ENCODE data around the gene HPN. TPM values are rescaled to one million over a fixed set of nuclear protein-coding genes. Genes with fewer than 3 reads are reported as not detected.

The HPN gene
- total RNA-seq, 1 donor from 2014 or later = 36.4 TPM

GRCh38 chr19:35017507-35017906 lies 24.0 kb upstream of the HPN start:
- no peaks in the 10 kb centered on the region for H3K9me3 ChIP-seq
- H3K27me3 ChIP-seq = no peaks in the 10 kb centered on the region
- no peak for DNase-seq
- peaks cover 24% of the 10 kb centered on the region for H3K4me1 ChIP-seq
- no peak overlapping the region for H3K27ac ChIP-seq
- no peak for ATAC-seq
- intact Hi-C loops (cut with DNase I) = no loop called here
- H3K4me3 ChIP-seq = no peak overlapping the region
- no peak for TF ChIP-seq CTCF (IDR thresholded peaks at IDR 0.05)
- peaks cover 85% of the 10 kb centered on the region for H3K36me3 ChIP-seq

GRCh38 chr19:35018379-35018778 lies 23.1 kb upstream of the HPN start:
- no peaks in the 10 kb centered on the region for H3K27me3 ChIP-seq
- peaks cover 93% of the 10 kb centered on the region for H3K36me3 ChIP-seq
- H3K9me3 ChIP-seq = no peaks in the 10 kb centered on the region
- TF ChIP-seq CTCF (IDR thresholded peaks at IDR 0.05) = no peak
- H3K4me1 ChIP-seq = peaks cover 17% of the 10 kb centered on the region
- H3K4me3 ChIP-seq = no peak overlapping the region
- intact Hi-C loops (cut with DNase I) = no loop called here
- no peak for ATAC-seq
- no peak for DNase-seq
- no peak overlapping the region for H3K27ac ChIP-seq

- Histone ChIP-seq H3K27me3 (no peaks in the 10 kb centered on the region), H3K9me3 (no peaks in the 10 kb centered on the region), H3K4me3 (no peak overlapping the region), H3K27ac (no peak overlapping the region), H3K36me3 (peaks cover 100% of the 10 kb centered on the region), H3K4me1 (peaks cover 10% of the 10 kb centered on the region)
- intact Hi-C loops (cut with DNase I) = no loop called here
- no peak for DNase-seq
- no peak for TF ChIP-seq CTCF (IDR thresholded peaks at IDR 0.05)
- no peak for ATAC-seq
Observed at GRCh38 chr19:35019144-35019543, 22.4 kb upstream of the HPN start.

GRCh38 chr19:35021016-35021415 lies 20.5 kb upstream of the HPN start:
- no peaks in the 10 kb centered on the region for H3K4me1 ChIP-seq
- H3K4me3 ChIP-seq = no peak overlapping the region
- no peak for TF ChIP-seq CTCF (IDR thresholded peaks at IDR 0.05)
- H3K27me3 ChIP-seq = no peaks in the 10 kb centered on the region
- H3K36me3 ChIP-seq = peaks cover 100% of the 10 kb centered on the region
- DNase-seq (no peak), ATAC-seq (no peak)
- intact Hi-C loops (cut with DNase I) = no loop called here
- no peaks in the 10 kb centered on the region for H3K9me3 ChIP-seq
- no peak overlapping the region for H3K27ac ChIP-seq

- H3K27me3 ChIP-seq = no peaks in the 10 kb centered on the region
- no peak overlapping the region for H3K27ac ChIP-seq
- H3K4me3 ChIP-seq = no peak overlapping the region
- no peaks in the 10 kb centered on the region for H3K4me1 ChIP-seq
- intact Hi-C loops (cut with DNase I) = no loop called here
- H3K9me3 ChIP-seq = no peaks in the 10 kb centered on the region
- H3K36me3 ChIP-seq = peaks cover 100% of the 10 kb centered on the region
- DNase-seq (no peak), ATAC-seq (no peak)
- TF ChIP-seq CTCF (IDR thresholded peaks at IDR 0.05) = no peak
Observed at GRCh38 chr19:35021596-35021995, 19.9 kb upstream of the HPN start.

GRCh38 chr19:35022460-35022859 lies 19.1 kb upstream of the HPN start:
- no peaks in the 10 kb centered on the region for H3K27me3 ChIP-seq
- no peaks in the 10 kb centered on the region for H3K4me1 ChIP-seq
- peaks cover 100% of the 10 kb centered on the region for H3K36me3 ChIP-seq
- no peak overlapping the region for H3K4me3 ChIP-seq
- intact Hi-C loops (cut with DNase I) = no loop called here
- no peak for TF ChIP-seq CTCF (IDR thresholded peaks at IDR 0.05)
- peak; percentile 3 for ATAC-seq
- no peak overlapping the region for H3K27ac ChIP-seq
- H3K9me3 ChIP-seq = no peaks in the 10 kb centered on the region
- no peak for DNase-seq
